Measurements from ENCODE around the gene PSTK. TPM values are rescaled to one million over a fixed set of nuclear protein-coding genes. Genes with fewer than 3 reads are reported as not detected.

Gene PSTK
- total RNA-seq, 1 experiment from 2014 or later = 4.4 TPM

DNA sequence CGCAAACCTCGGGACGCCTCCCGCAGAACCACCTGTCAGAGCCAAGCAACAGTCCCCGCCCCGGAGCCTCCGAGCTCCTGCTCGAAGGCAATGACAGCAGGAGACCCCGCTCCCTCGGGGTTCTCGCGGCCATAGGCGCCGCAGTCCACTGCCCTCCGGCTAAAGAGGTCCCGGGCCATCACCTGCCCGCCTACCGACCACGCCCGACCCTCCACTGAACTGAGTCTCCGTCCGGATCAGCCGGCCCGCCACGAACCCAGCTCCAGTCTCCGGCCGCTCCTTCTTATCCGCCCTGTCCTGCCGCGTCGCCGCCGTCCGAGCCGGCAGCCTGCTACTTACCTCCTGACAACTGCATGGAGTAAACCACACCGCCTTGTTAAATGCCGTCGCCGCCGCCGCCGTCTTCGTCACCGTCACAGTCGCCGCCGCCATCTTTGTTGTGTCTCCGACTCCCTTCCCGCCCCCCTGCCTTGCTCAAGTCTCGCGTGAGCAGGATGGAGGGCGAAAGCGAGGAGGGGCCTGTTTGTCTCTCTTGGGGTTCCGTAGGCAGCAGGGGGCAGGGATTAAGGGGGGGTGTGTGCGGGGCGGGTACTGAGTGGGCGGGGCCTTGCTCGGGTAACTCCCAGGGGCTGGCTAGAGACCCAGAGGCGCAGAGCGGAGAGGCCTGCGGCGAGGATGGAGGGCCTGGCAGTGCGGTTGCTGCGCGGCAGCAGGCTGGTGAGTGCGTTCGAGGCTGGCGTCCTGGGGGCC lies 28.3 kb downstream of the PSTK start, which contains the start of the genes ACADSB and IKZF5 (continued):
- TF ChIP-seq, protein P1, sequence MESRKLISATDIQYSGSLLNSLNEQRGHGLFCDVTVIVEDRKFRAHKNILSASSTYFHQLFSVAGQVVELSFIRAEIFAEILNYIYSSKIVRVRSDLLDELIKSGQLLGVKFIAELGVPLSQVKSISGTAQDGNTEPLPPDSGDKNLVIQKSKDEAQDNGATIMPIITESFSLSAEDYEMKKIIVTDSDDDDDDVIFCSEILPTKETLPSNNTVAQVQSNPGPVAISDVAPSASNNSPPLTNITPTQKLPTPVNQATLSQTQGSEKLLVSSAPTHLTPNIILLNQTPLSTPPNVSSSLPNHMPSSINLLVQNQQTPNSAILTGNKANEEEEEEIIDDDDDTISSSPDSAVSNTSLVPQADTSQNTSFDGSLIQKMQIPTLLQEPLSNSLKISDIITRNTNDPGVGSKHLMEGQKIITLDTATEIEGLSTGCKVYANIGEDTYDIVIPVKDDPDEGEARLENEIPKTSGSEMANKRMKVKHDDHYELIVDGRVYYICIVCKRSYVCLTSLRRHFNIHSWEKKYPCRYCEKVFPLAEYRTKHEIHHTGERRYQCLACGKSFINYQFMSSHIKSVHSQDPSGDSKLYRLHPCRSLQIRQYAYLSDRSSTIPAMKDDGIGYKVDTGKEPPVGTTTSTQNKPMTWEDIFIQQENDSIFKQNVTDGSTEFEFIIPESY (IDR thresholded peaks at IDR 0.05; ENCODE audit: extremely low read depth, insufficient replicate concordance, low read length) = peak; percentile 100
- TF ChIP-seq ZFX (IDR thresholded peaks at IDR 0.05) = peak; percentile 86

DNA sequence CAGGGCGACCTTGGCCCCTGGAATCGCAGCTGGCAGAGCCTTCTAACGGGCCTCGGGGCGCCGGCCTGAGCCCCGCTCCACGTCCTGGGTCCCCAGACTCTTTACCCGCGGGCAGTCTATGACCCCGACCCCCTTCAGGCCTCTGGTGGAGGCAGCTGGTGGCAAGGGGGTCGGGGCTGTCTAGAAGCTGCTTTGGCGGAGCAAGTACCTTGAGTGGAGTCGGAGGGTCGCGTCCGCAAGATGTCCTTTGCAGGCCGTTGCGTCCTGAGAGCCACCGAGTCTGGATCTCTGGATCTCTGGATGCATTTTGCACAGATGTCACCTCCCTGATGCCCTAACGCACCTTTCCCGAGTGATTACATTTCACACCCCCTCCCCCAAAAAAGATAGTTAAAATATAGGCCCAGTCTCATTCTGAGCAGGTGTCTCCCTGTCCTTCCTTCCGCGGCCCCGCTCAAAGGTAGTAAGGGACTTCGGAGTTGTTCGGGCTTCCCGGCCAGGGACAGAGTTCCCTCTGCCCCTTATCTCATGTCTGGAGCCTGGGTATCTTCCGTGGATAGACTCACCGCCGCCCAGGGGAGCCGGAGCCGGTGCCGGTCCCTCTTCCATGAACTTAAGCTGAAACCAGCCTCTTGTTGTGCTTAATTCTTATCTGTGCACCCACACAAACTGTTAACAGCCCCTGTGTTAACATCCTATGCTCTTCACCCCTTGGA lies 29.1 kb downstream of the PSTK start:
- Histone ChIP-seq H3K9me3 (ENCODE audit: control insufficient read depth in 1 of 2, insufficient read depth in 1 of 2, low read depth in 1 of 2, low read length in 2 of 2) (no peaks in the 10 kb centered on the region), H3K27me3 (ENCODE audit: insufficient read depth, low read length) (no peaks in the 10 kb centered on the region), H3K4me3 (replicated peaks in 1 of 2; ENCODE audit: low read depth in 1 of 2, low read length in 2 of 2) (peak overlapping the region; percentile 86 to 91), H3K27ac (ENCODE audit: low read depth, low read length) (peak overlapping the region; percentile 36; the same call in 1 of the 2 replicates), H3K79me2 (ENCODE audit: insufficient read depth, low read length) (peaks cover 42% of the 10 kb centered on the region), H3K4me1 (ENCODE audit: control insufficient read depth in 1 of 2, insufficient read depth in 2 of 2, low read length in 2 of 2) (peaks cover 12 to 14% of the 10 kb centered on the region in 2 experiments; a peak in 3 of 4 replicates), H3K9ac (ENCODE audit: low read length) (peak overlapping the region; percentile 76), H3K36me3 (ENCODE audit: control insufficient read depth in 1 of 2, insufficient read depth in 2 of 2, low read length in 2 of 2) (no peaks in the 10 kb centered on the region), H2AFZ (ENCODE audit: low read depth, low read length, poor library complexity, severe bottlenecking) (peak overlapping the region; percentile 1), H3K9me2 (ENCODE audit: insufficient read depth) (no peaks in the 10 kb centered on the region), H4K20me1 (ENCODE audit: insufficient read depth) (no peaks in the 10 kb centered on the region), H3K4me2 (ENCODE audit: low read length) (peak overlapping the region; percentile 82)
- RAD21 ChIA-PET (ENCODE audit: low non-redundant PET in 1 of 2, low total read pairs in 2 of 2, uncharacterized antibody in 2 of 2, unreplicated experiment in 2 of 2) = no interaction called here
- ATAC-seq = peak; percentile 37
- CTCF ChIA-PET = no interaction called here
- TF ChIP-seq JUND (IDR thresholded peaks at IDR 0.05) (peak; percentile 8; the same call in 1 of the 2 replicates), EGR1 (IDR thresholded peaks at IDR 0.05; ENCODE audit: low read depth) (no peak), SRF (IDR thresholded peaks at IDR 0.05; ENCODE audit: low read depth) (peak; percentile 50; the same call in 1 of the 2 replicates), YY1 (IDR thresholded peaks at IDR 0.05; ENCODE audit: extremely low read depth, insufficient replicate concordance, low read depth, low read length) (no peak), ZNF274 (IDR thresholded peaks at IDR 0.05; ENCODE audit: low read depth, low read length) (no peak), ZFX (IDR thresholded peaks at IDR 0.05) (peak; percentile 70)
- POLR2A ChIA-PET = no interaction called here
- DNase-seq (ENCODE audit: low read depth, low spot score) = no peak
- BruUV-seq (replicated peaks) = no TSS peak
- intact Hi-C loops (cut with micrococcal nuclease) = no loop called here
